K562 (cell line): Measurements from ENCODE around the gene GTPBP1. TPM values are rescaled to one million over a fixed set of nuclear protein-coding genes. Genes with fewer than 3 reads are reported as not detected.
A peak's percentile ranks its signal among the peaks of the same experiment; 100 is the strongest.

Experiments used
- C11orf30 ChIP-seq: fragments of 450-650 bp; IDR thresholded peaks from 2 replicates; pipeline ENCODE4 v1.6.1; 2016; ENCODE audit warnings: low read depth, mild to moderate bottlenecking
- DMBX1 ChIP-seq: fragments of 250-450 bp; sonication (Bioruptor Pico); IDR thresholded peaks from 2 replicates; pipeline ENCODE4 v1.8.0; 2022; ENCODE audit warnings: inconsistent platforms, mild to moderate bottlenecking, moderate library complexity, borderline replicate concordance
- NFE2 ChIP-seq: IDR thresholded peaks from 2 replicates; pipeline ENCODE4 v1.6.1; 2014; ENCODE audit warnings: antibody characterized with exemption, low read depth
- TFAM ChIP-seq: fragments of 250-450 bp; sonication (Bioruptor Pico); conservative IDR thresholded peaks from 2 replicates; pipeline ENCODE4 v1.5.0; 2021; ENCODE audit warnings: mild to moderate bottlenecking, moderate library complexity
- ZNF407 ChIP-seq: fragments of 450-650 bp; IDR thresholded peaks from 2 replicates; pipeline ENCODE4 v1.6.1; 2016; ENCODE audit warnings: low read depth
- ZNF668 ChIP-seq: fragments of 250-450 bp; sonication (Bioruptor Pico); IDR thresholded peaks from 2 replicates; pipeline ENCODE4 v1.8.0; 2022; ENCODE audit warnings: mild to moderate bottlenecking, inconsistent platforms
- ZNF785 ChIP-seq: fragments of 250-450 bp; sonication (Bioruptor Pico); IDR thresholded peaks from 2 replicates; pipeline ENCODE4 v1.4.0; 2020; ENCODE audit warnings: mild to moderate bottlenecking
- polyA plus RNA-seq, 8 experiments: library from polyadenylated mRNA; depleted of rRNA in 4 of 8; stranded (reverse) in 5 of 8; unstranded in 3 of 8; fragments of >200 nt; fragmentation: Nextera tagmentation in 2 of 8; fragmentation: Illumina TruSeq in 1 of 8; extraction: Ambion mirVana in 2 of 8; extraction: Trizol in 1 of 8; gene quantifications; 2 replicates each; pipeline versions ENCODE4 v1.2.1 to v1.2.3, GENCODE V29; 2011 to 2014; ENCODE audit warnings: inconsistent platforms in 1 of 8, missing spikeins in 1 of 8
- total RNA-seq, 7 experiments: library from RNA; depleted of rRNA in 6 of 7; stranded (reverse); fragments of >200 nt in 6 of 7; fragmentation: Illumina TruSeq in 2 of 7; extraction: Trizol in 2 of 7; gene quantifications; 2 replicates each; pipeline versions ENCODE4 v1.2.1 to v1.2.3, GENCODE V29; 2011 to 2021; ENCODE audit warnings: low replicate concordance in 1 of 7

Gene GTPBP1
- total and polyA plus RNA-seq, 9 of the 15 experiments (the other 6 are each of a cell fraction or from before 2014, with no cell fraction given): 0.83 to 53.2 (median 23.3) TPM

DNA sequence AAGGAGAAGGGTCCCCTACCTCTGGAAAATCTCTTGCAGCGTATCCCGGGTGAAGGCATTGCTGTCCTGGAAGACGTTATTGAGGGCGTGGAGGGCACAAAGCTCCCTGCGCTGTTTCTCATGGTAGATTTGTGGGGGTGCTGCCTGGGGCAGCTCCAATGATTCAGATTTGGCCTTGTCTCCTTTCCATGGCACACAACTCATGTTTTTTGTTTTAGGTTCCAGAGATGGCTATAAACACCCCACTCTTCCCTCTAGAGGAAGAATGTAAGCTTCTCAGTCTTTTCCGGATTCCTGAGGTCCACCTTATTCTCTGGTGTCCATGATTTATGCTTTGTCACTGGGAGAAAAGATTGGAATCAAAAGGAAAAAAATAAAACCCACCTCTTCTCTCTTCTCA is 6.0 kb upstream of the GTPBP1 start (continued):
- no peak for TF ChIP-seq ZNF407
- TF ChIP-seq ZNF785: no peak
- no peak for TF ChIP-seq TFAM (CRISPR knock-in tag)
- 0 out of 2 replicates have a peak, but pooled peaks have one; percentile 44 for TF ChIP-seq NFE2
- TF ChIP-seq DMBX1 (CRISPR knock-in tag): no peak
- TF ChIP-seq C11orf30: 0 out of 2 replicates have a peak, but pooled peaks have one; percentile 29
- no peak for TF ChIP-seq ZNF668
